GM18867 (cell line): ENCODE results near the gene ADISSP.
A peak's percentile ranks its signal among the peaks of the same experiment; 100 is the strongest.

ENCODE experiments used
- ATAC-seq: cut with Tn5 transposase; IDR thresholded peaks from one replicate; pipeline ENCODE4 v1.9.1; 2021; ENCODE audit warnings: mild to moderate bottlenecking, moderate library complexity; ENCODE audit not compliant: unreplicated experiment

The ADISSP gene

DNA sequence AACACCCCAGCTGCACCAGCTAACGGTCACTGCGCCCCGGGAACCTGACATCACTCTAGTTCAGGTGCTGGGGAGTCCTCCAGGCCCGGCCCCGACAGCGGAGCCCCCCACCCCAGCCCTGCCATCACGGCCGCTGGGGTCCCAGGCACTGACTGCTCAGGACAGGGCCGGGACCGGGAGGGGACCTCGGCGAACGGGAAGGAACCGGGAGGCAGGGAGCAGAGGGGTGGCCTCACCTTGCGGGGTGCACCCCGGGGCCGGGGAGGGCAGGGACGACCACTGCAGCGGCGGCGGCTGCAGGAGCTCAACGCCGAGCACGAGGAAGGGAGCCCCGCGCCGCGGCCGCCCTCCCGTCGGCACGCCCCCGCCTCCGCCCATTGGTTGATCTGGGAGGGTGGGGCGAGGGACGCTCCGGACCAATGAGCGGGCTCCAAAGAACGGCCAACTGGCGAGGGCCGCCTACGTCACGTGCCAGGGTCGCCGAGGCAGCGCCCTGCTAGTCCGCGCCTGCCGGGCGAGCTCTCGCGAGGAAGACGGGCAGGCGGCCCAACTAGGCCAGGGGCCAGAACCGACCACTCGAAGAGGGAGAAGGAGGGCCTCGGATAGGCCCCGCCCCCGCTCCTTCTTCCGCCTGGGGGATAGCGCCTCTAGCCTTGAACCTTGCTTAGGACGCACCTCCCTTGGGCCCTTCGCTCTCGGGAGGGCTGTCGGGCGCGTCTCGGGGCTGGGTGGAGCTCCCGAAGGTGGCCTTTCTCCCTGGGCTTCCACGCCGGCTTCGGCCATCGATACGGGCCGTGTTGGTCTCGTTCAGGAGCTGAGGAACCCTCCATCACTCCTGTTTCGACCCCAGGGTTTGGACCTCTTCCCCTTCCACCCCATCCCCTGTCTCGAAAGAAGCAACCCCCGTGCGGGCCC is at the start of gene ADISSP:
TSS of gene ADISSP (minus strand) at position 327 of the 915 bp plus-strand sequence. CDS start 7,653 bp downstream, outside the sequence.
- peak; percentile 92 for ATAC-seq

GRCh38 chr20:3815703-3816315 is 48.3 kb upstream of the ADISSP start:
- no peak for ATAC-seq

GRCh38 chr20:3814928-3815495 is 47.5 kb upstream of the ADISSP start:
- no peak for ATAC-seq

GRCh38 chr20:3813848-3814581 is 46.5 kb upstream of the ADISSP start:
- ATAC-seq, result no peak

DNA sequence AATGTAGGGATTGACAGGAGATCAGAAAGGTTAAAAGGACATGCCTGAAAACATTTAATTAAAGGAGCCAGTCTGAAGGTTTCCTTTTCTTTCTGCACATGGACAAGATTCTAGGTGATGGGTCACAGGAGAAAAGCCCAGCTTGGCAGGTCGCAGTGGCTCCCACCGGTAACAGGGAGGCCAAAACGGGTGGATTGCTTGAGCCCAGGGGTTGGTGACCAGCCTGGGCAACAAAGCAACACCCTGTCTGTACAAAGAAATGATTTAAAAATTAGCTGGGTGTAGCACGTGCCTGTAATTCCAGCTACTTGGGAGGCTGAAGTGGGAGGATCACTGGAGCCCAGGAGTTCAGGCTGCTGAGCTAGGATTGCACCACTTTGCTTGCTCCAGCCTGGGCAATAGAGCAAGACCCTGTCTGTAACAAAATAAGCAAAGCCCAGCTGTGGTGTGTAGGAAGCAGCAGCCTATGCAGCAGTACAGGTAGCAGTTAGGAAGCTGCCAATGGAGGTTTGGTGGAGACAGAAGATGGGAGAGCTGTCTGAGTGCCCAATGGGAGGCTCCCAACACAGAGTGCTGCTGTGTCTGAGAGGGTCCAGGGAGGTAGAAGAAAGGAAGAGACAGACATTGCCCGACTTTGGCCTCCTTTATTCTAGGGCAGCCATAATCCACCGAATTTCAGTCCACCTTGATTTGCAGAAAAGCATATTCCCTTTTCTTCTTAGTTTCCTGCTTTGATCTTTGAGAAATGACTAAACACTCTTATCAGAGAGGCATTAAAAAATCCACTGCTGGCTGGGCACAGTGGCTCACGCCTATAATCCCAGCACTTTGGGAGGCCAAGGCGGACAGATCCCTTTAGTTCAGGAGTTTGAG is 45.7 kb upstream of the ADISSP start:
- ATAC-seq, result no peak

GRCh38 chr20:3812259-3812681 is 44.7 kb upstream of the ADISSP start:
- no peak for ATAC-seq

DNA sequence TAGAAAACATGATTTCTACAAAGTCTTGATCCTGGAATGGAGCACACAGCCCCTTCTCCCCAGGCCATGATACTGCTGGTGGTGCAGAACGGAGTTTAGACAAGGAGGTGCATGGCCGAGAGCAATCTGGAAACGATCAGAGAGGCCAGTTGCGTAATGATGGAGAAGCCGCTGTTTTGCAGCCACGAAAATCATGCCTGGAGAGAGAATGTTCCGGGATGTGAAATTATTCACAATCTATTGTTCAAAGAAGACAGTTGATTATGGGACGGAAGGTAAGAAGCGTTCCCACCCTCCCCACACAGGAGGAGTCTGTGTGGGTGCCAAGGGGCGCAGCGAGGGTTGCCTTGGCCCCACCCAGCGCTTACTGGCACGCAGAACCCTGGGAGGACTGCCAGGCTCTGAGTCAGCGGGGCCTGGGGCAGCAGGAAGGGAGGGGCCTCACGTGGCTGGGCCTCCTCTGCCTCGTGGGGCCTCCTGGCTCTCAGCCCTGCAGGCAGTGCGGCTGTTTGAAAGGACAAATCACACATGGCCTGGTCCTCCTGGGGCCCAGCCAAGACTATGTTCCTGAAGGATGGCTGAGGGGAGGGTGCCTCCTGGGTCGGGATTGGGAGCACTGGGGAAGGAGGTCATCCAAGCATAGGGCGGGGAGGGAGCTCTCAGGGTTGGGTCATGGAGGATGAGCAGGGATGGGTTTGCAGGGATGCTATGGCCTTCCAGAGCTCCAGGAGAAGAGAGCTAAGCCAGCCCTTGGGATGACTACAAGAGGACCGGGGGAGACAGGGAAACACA is 44.1 kb upstream of the ADISSP start:
- no peak for ATAC-seq

GRCh38 chr20:3808544-3808943 is 41.0 kb upstream of the ADISSP start:
- ATAC-seq, result no peak

GRCh38 chr20:3804781-3805180 is 37.2 kb upstream of the ADISSP start:
- no peak for ATAC-seq

DNA sequence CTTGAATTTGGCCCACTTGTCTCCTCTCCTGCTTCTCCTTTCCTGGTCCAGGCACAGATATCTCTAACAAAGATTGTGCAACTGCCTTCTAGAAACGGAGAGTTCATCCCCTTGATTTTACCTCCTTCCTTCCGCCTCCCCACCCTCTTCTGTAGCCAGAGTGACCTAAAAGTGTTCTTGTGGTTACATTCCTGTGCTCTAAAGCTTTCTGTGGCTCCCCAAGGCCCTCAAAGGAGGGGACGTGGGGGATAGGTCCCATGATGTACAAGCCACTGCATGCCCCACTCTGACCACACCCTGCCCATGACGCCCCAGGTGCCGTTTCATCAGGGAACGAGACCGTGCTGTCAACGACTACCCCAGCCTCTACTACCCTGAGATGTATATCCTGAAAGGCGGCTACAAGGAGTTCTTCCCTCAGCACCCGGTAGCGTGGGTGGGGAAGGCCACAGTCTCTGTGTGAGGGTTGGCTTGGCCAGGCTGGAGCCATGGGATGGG is 36.8 kb upstream of the ADISSP start:
- no peak for ATAC-seq

GRCh38 chr20:3803854-3804253 is 36.3 kb upstream of the ADISSP start:
- ATAC-seq, result no peak

DNA sequence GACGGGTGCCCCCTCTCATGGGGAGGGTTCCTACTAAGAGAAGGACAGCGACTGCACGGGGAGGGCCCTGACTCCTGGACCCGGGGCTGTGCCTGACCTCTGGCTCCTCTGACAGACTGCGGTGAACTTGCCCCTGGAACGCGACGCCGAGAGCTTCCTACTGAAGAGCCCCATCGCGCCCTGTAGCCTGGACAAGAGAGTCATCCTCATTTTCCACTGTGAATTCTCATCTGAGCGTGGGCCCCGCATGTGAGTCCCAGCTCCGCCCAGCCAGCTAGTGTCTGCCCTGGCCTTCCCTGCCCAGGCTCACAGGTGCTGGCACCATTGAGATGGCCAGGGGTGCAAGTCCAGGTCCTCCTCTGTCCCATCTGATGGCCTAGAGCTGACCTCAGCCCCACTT is 35.7 kb upstream of the ADISSP start:
- no peak for ATAC-seq

GRCh38 chr20:3802524-3803239 is 35.1 kb upstream of the ADISSP start:
- no peak for ATAC-seq

DNA sequence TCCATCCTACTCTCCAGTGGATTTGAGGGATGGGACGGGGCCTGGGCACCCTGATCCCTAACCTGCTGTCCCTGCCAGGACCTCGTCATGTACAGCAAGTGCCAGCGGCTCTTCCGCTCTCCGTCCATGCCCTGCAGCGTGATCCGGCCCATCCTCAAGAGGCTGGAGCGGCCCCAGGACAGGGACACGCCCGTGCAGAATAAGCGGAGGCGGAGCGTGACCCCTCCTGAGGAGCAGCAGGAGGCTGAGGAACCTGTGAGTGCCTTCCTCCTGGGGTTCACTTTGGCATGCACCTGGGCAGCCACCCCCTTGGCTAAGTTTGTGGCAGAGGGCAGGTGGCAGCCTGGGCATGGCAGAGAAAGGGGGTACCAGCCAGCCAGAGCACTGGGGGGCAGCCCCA is 34.3 kb upstream of the ADISSP start:
- no peak for ATAC-seq

DNA sequence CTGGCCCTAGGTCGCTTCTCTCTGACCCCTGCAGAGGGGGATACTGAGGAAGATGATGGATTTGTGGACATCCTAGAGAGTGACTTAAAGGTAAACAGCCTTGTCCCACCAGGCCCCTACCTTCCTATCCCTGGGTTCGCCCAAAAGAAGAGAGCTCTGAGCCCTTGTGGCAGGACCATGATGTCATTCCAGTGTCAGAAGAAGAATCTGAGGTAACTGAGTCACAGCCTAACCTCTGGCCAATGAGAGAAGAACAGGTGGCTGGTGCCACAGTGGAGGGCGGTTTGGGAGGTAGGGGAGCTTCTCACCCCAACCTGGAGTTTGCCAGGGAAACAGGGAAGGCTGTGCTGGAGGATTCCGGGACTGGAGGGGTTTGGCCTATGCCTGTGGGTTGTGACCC is 33.7 kb upstream of the ADISSP start:
- ATAC-seq, result no peak

DNA sequence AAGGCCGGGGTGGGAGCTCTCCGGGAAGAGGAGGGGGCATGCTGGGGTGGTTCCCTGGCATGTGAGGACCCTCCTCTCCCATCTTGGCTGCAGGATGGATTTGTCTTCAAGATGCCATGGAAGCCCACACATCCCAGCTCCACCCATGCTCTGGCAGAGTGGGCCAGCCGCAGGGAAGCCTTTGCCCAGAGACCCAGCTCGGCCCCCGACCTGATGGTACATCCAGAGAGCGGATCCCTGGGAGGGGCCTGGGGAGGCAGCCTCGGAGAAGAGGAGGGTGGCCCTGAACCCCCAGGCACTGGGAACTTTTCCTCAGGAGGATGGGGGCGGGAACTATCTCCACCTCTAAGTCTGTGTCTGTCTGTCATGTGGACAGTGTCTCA is 33.3 kb upstream of the ADISSP start:
- ATAC-seq, result no peak

DNA sequence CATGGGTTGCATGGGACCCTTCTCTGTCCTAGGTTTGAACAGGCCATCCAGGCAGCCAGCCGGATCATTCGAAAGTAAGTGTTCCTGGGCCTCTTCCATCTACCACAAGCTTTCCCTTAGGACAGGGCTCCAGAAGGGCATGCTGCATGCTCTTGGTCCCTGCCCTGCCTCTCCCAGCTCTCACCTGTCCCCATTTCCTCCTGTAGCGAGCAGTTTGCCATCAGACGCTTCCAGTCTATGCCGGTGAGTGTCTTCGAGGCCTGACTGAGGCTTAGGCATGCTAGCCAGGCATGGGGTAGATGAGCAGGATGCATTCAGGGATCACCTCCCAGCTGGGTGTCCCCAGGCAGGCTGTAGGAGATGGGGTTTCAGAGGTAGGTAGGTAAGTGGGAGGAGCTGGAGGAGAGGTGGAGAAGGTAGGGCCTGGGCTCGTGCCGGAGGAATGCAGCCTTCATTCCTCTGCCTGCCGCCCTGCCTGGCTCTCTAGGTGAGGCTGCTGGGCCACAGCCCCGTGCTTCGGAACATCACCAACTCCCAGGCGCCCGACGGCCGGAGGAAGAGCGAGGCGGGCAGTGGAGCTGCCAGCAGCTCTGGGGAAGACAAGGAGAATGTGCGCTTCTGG is 32.8 kb upstream of the ADISSP start:
- no peak for ATAC-seq

GRCh38 chr20:3798908-3799248 is 31.3 kb upstream of the ADISSP start:
- no peak for ATAC-seq
